Naive B cell (primary cell): ENCODE measurements around the gene TAB2. TPM values are rescaled to one million over a fixed set of nuclear protein-coding genes. Genes with fewer than 3 reads are reported as not detected.

Source experiments
- ATAC-seq, 2 donors: fragments of 150-1000 bp; cut with Tn5 transposase; 2 replicates each; pipeline ENCODE4 v1.10.0; 2021; ENCODE audit warnings: low read depth in 2 of 2, mild to moderate bottlenecking in 2 of 2, moderate library complexity in 2 of 2
- DNase-seq: peaks from one replicate; pipeline ENCODE4 v3.0.0; 2022
- H3K27ac Mint-ChIP-seq, 6 donors: one replicate each; pipeline ENCODE4 v1.8.0; 2020 to 2022; ENCODE audit warnings: mild to moderate bottlenecking in 6 of 6, mixed read lengths in 6 of 6, moderate library complexity in 5 of 6, inconsistent platforms in 2 of 6
- H3K27me3 Mint-ChIP-seq, 3 donors: one replicate each; pipeline ENCODE4 v1.8.0; 2021 to 2022; ENCODE audit warnings: mixed read lengths in 3 of 3, mild to moderate bottlenecking in 1 of 3
- H3K36me3 Mint-ChIP-seq, 2 donors: one replicate each; pipeline ENCODE4 v1.8.0; 2020 to 2022; ENCODE audit warnings: mixed read lengths in 2 of 2, inconsistent platforms in 1 of 2, mild to moderate bottlenecking in 1 of 2
- H3K4me1 Mint-ChIP-seq, 3 donors: one replicate each; pipeline ENCODE4 v1.8.0; 2020 to 2022; ENCODE audit warnings: mixed read lengths in 3 of 3, inconsistent platforms in 1 of 3, mild to moderate bottlenecking in 1 of 3, moderate library complexity in 1 of 3
- H3K4me3 Mint-ChIP-seq, 8 donors: one replicate each; pipeline ENCODE4 v1.8.0; 2020 to 2022; ENCODE audit warnings: mild to moderate bottlenecking in 8 of 8, mixed read lengths in 8 of 8, moderate library complexity in 8 of 8, inconsistent platforms in 2 of 8
- H3K9me3 Mint-ChIP-seq, 7 donors: one replicate each; pipeline ENCODE4 v1.8.0; 2020 to 2022; ENCODE audit warnings: mixed read lengths in 7 of 7, mild to moderate bottlenecking in 5 of 7, inconsistent platforms in 2 of 7, moderate library complexity in 1 of 7
- polyA plus RNA-seq, 6 donors: library from polyadenylated mRNA; unstranded; fragments of 300-500 nt; fragmentation: Illumina TruSeq; gene quantifications; one replicate each; pipeline ENCODE4 v1.2.3, GENCODE V29; 2021; ENCODE audit warnings: low read depth in 6 of 6

The TAB2 gene
- polyA plus RNA-seq, 6 donors from 2014 or later: 7.7 to 13.5 (median 10.1) TPM

GRCh38 chr6:149289192-149289781 lies 28.2 kb upstream of the TAB2 start:
- H3K4me1 Mint-ChIP-seq: no peaks in the 10 kb centered on the region
- H3K9me3 Mint-ChIP-seq: no peaks in the 10 kb centered on the region
- H3K4me3 Mint-ChIP-seq: no peak overlapping the region
- H3K27me3 Mint-ChIP-seq: no peaks in the 10 kb centered on the region
- H3K27ac Mint-ChIP-seq: peak overlapping the region in 1 of 6 donors; percentile 58
- H3K36me3 Mint-ChIP-seq: no peaks in the 10 kb centered on the region
- DNase-seq: no peak
- ATAC-seq: no peak

GRCh38 chr6:149289966-149290365 lies 27.5 kb upstream of the TAB2 start:
- H3K4me3 Mint-ChIP-seq: no peak overlapping the region
- no peak for ATAC-seq

GRCh38 chr6:149293244-149293643 lies 24.3 kb upstream of the TAB2 start:
- H3K4me1 Mint-ChIP-seq: no peaks in the 10 kb centered on the region
- no peak overlapping the region for H3K27ac Mint-ChIP-seq
- ATAC-seq (no peak), DNase-seq (no peak)
- H3K36me3 Mint-ChIP-seq: no peaks in the 10 kb centered on the region
- H3K9me3 Mint-ChIP-seq: no peaks in the 10 kb centered on the region
- no peak overlapping the region for H3K4me3 Mint-ChIP-seq
- no peaks in the 10 kb centered on the region for H3K27me3 Mint-ChIP-seq

More at GRCh38 chr6:149289966-149290365, 27.5 kb upstream of the TAB2 start:
- no peaks in the 10 kb centered on the region for H3K4me1 Mint-ChIP-seq
- no peak for DNase-seq
- no peak overlapping the region for H3K27ac Mint-ChIP-seq
- H3K9me3 Mint-ChIP-seq: no peaks in the 10 kb centered on the region
- no peaks in the 10 kb centered on the region for H3K27me3 Mint-ChIP-seq
- H3K36me3 Mint-ChIP-seq: no peaks in the 10 kb centered on the region

- ATAC-seq: no peak
- Mint-ChIP-seq H3K27ac (no peak overlapping the region), H3K36me3 (no peaks in the 10 kb centered on the region)
Observed at GRCh38 chr6:149300563-149300962, 16.9 kb upstream of the TAB2 start.

GRCh38 chr6:149302723-149303122 lies 14.8 kb upstream of the TAB2 start:
- H3K36me3 Mint-ChIP-seq: no peaks in the 10 kb centered on the region
- H3K27me3 Mint-ChIP-seq: no peaks in the 10 kb centered on the region
- no peaks in the 10 kb centered on the region for H3K4me1 Mint-ChIP-seq
- no peaks in the 10 kb centered on the region for H3K9me3 Mint-ChIP-seq
- no peak overlapping the region for H3K4me3 Mint-ChIP-seq
- no peak for ATAC-seq
- DNase-seq: no peak
- no peak overlapping the region for H3K27ac Mint-ChIP-seq

More at GRCh38 chr6:149300563-149300962, 16.9 kb upstream of the TAB2 start:
- Mint-ChIP-seq H3K27me3 (no peaks in the 10 kb centered on the region), H3K4me1 (no peaks in the 10 kb centered on the region), H3K4me3 (no peak overlapping the region), H3K9me3 (no peaks in the 10 kb centered on the region)
- DNase-seq: no peak

GRCh38 chr6:149303468-149303867 lies 14.0 kb upstream of the TAB2 start:
- ATAC-seq (no peak), DNase-seq (no peak)
- H3K9me3 Mint-ChIP-seq: no peaks in the 10 kb centered on the region
- no peaks in the 10 kb centered on the region for H3K36me3 Mint-ChIP-seq
- no peaks in the 10 kb centered on the region for H3K27me3 Mint-ChIP-seq
- H3K27ac Mint-ChIP-seq: no peak overlapping the region
- no peaks in the 10 kb centered on the region for H3K4me1 Mint-ChIP-seq
- no peak overlapping the region for H3K4me3 Mint-ChIP-seq

GRCh38 chr6:149305372-149305771 lies 12.1 kb upstream of the TAB2 start:
- Mint-ChIP-seq H3K27ac (no peak overlapping the region), H3K4me1 (no peaks in the 10 kb centered on the region), H3K9me3 (no peaks in the 10 kb centered on the region), H3K4me3 (no peak overlapping the region), H3K27me3 (no peaks in the 10 kb centered on the region), H3K36me3 (no peaks in the 10 kb centered on the region)
- DNase-seq (no peak), ATAC-seq (no peak)

GRCh38 chr6:149306967-149307366 lies 10.5 kb upstream of the TAB2 start:
- Mint-ChIP-seq H3K4me1 (no peaks in the 10 kb centered on the region), H3K27ac (peak overlapping the region in 1 of 6 donors; percentile 68), H3K4me3 (no peak overlapping the region), H3K27me3 (no peaks in the 10 kb centered on the region), H3K36me3 (no peaks in the 10 kb centered on the region), H3K9me3 (no peaks in the 10 kb centered on the region)
- ATAC-seq (no peak), DNase-seq (no peak)

GRCh38 chr6:149311293-149311692 lies 6.2 kb upstream of the TAB2 start:
- Mint-ChIP-seq H3K27ac (no peak overlapping the region), H3K36me3 (no peaks in the 10 kb centered on the region), H3K4me1 (peaks cover 0 to 5% (median 0%) of the 10 kb centered on the region in 3 donors), H3K9me3 (no peaks in the 10 kb centered on the region), H3K27me3 (peaks cover 0 to 11% (median 5%) of the 10 kb centered on the region in 3 donors), H3K4me3 (peak overlapping the region in 1 of 8 donors; percentile 8)
- no peak for DNase-seq
- no peak for ATAC-seq

GRCh38 chr6:149311766-149312165 lies 5.7 kb upstream of the TAB2 start:
- ATAC-seq (no peak), DNase-seq (no peak)
- Mint-ChIP-seq H3K27me3 (peaks cover 0 to 11% (median 5%) of the 10 kb centered on the region in 3 donors), H3K4me3 (no peak overlapping the region), H3K36me3 (no peaks in the 10 kb centered on the region), H3K4me1 (peaks cover 0 to 5% (median 0%) of the 10 kb centered on the region in 3 donors), H3K9me3 (no peaks in the 10 kb centered on the region), H3K27ac (no peak overlapping the region)

- DNase-seq: no peak
- H3K27me3 Mint-ChIP-seq: peaks cover 0 to 11% (median 5%) of the 10 kb centered on the region in 3 donors
- no peak overlapping the region for H3K4me3 Mint-ChIP-seq
- no peaks in the 10 kb centered on the region for H3K9me3 Mint-ChIP-seq
- ATAC-seq: no peak
- H3K27ac Mint-ChIP-seq: no peak overlapping the region
- H3K4me1 Mint-ChIP-seq: peaks cover 0 to 5% (median 0%) of the 10 kb centered on the region in 3 donors
- H3K36me3 Mint-ChIP-seq: no peaks in the 10 kb centered on the region
Observed at GRCh38 chr6:149313070-149313469, 4.4 kb upstream of the TAB2 start.

GRCh38 chr6:149313861-149314260 lies 3.7 kb upstream of the TAB2 start:
- no peaks in the 10 kb centered on the region for H3K36me3 Mint-ChIP-seq
- peaks cover 4 to 10% (median 5%) of the 10 kb centered on the region in 3 donors for H3K4me1 Mint-ChIP-seq
- DNase-seq: no peak
- H3K4me3 Mint-ChIP-seq: peak overlapping the region in 1 of 8 donors; percentile 62
- no peak for ATAC-seq
- peak overlapping the region in 1 of 6 donors; percentile 6 for H3K27ac Mint-ChIP-seq
- peaks cover 0 to 11% (median 5%) of the 10 kb centered on the region in 3 donors for H3K27me3 Mint-ChIP-seq
- H3K9me3 Mint-ChIP-seq: no peaks in the 10 kb centered on the region

GRCh38 chr6:149314325-149314905 lies 3.1 kb upstream of the TAB2 start:
- Mint-ChIP-seq H3K27me3 (peaks cover 0 to 11% (median 5%) of the 10 kb centered on the region in 3 donors), H3K27ac (no peak overlapping the region)

GRCh38 chr6:149316108-149316727 lies 1.3 kb upstream of the TAB2 start:
- no peak for ATAC-seq
- peaks cover 0 to 11% (median 5%) of the 10 kb centered on the region in 3 donors for H3K27me3 Mint-ChIP-seq
- no peaks in the 10 kb centered on the region for H3K9me3 Mint-ChIP-seq

More at GRCh38 chr6:149314325-149314905, 3.1 kb upstream of the TAB2 start:
- peaks cover 9 to 16% (median 10%) of the 10 kb centered on the region in 3 donors for H3K4me1 Mint-ChIP-seq
- DNase-seq (no peak), ATAC-seq (no peak)
- no peaks in the 10 kb centered on the region for H3K9me3 Mint-ChIP-seq
- no peaks in the 10 kb centered on the region for H3K36me3 Mint-ChIP-seq
- H3K4me3 Mint-ChIP-seq: peak overlapping the region in 1 of 8 donors; percentile 62

More at GRCh38 chr6:149316108-149316727, 1.3 kb upstream of the TAB2 start:
- no peak for DNase-seq
- peak overlapping the region; percentile 87 to 95 (median 90) for H3K4me3 Mint-ChIP-seq
- peaks cover 22 to 28% (median 25%) of the 10 kb centered on the region in 3 donors for H3K4me1 Mint-ChIP-seq
- peak overlapping the region in 5 of 6 donors; percentile 42 to 92 (median 80) for H3K27ac Mint-ChIP-seq
- no peaks in the 10 kb centered on the region for H3K36me3 Mint-ChIP-seq
